Neuronal stem cell (in vitro differentiated cells): ENCODE results near the gene TSPAN4.
A peak's percentile ranks its signal among the peaks of the same experiment; 100 is the strongest.

ENCODE experiments used
- DNase-seq: peaks from one replicate; pipeline ENCODE4 v3.0.0-alpha.2; 2013; ENCODE audit warnings: low spot score
- H2AFZ ChIP-seq: one replicate; pipeline ENCODE4 v1.6.1; 2013; ENCODE audit warnings: mild to moderate bottlenecking, low read length, inconsistent platforms
- H2AK5ac ChIP-seq: 2 replicates; pipeline ENCODE4 v1.6.1; 2013; ENCODE audit warnings: low read depth, mild to moderate bottlenecking, inconsistent platforms, low read length, moderate library complexity, mixed read lengths
- H2BK120ac ChIP-seq: 2 replicates; pipeline ENCODE4 v1.6.1; 2013; ENCODE audit warnings: low read depth, mild to moderate bottlenecking, inconsistent platforms, low read length, moderate library complexity, mixed read lengths
- H2BK12ac ChIP-seq: one replicate; pipeline ENCODE4 v1.6.1; 2013; ENCODE audit warnings: low read length, inconsistent platforms
- H2BK15ac ChIP-seq: 2 replicates; pipeline ENCODE4 v1.6.1; 2013; ENCODE audit warnings: mild to moderate bottlenecking, low read length, inconsistent platforms, mixed read lengths
- H2BK5ac ChIP-seq: one replicate; pipeline ENCODE4 v1.6.1; 2013; ENCODE audit warnings: inconsistent platforms, mild to moderate bottlenecking, low read length, moderate library complexity
- H3K14ac ChIP-seq: one replicate; pipeline ENCODE4 v1.6.1; 2013; ENCODE audit warnings: low read length, inconsistent platforms
- H3K18ac ChIP-seq: 2 replicates; pipeline ENCODE4 v1.6.1; 2013; ENCODE audit warnings: low read length, inconsistent platforms
- H3K23ac ChIP-seq: 2 replicates; pipeline ENCODE4 v1.6.1; 2013; ENCODE audit warnings: low read depth, mild to moderate bottlenecking, mixed read lengths, low read length, inconsistent platforms; ENCODE audit not compliant: poor library complexity
- H3K27ac ChIP-seq: replicated peaks from 3 replicates; pipeline ENCODE4 v1.5.1; 2013; ENCODE audit warnings: low read length, inconsistent platforms
- H3K27me3 ChIP-seq, 3 experiments: 2 replicates each; pipeline ENCODE4 v1.6.1; 2013; ENCODE audit warnings: low read length in 3 of 3, mild to moderate bottlenecking in 2 of 3, inconsistent platforms in 1 of 3, low read depth in 1 of 3, mixed read lengths in 1 of 3, moderate library complexity in 1 of 3; ENCODE audit not compliant: control insufficient read depth in 3 of 3, insufficient read depth in 3 of 3
- H3K36me3 ChIP-seq, 2 donors: replicated peaks in 1 of 2; 2 replicates each; pipeline ENCODE4 v1.6.1; 2013; ENCODE audit warnings: low read length in 2 of 2; ENCODE audit not compliant: control insufficient read depth in 2 of 2, insufficient read depth in 2 of 2
- H3K4ac ChIP-seq: 2 replicates; pipeline ENCODE4 v1.6.1; 2013; ENCODE audit warnings: inconsistent platforms, mild to moderate bottlenecking, low read length, moderate library complexity
- H3K4me1 ChIP-seq, 2 donors: 1 replicate in 1 of 2; 2 replicates in 1 of 2; pipeline ENCODE4 v1.6.1; 2013; ENCODE audit warnings: low read length in 2 of 2, low read depth in 1 of 2; ENCODE audit not compliant: control insufficient read depth in 2 of 2, insufficient read depth in 1 of 2
- H3K4me2 ChIP-seq: one replicate; pipeline ENCODE4 v1.6.1; 2013; ENCODE audit warnings: mild to moderate bottlenecking, low read length, inconsistent platforms; ENCODE audit not compliant: insufficient read depth, poor library complexity, severe bottlenecking
- H3K4me3 ChIP-seq, 2 donors: 2 replicates each; pipeline ENCODE4 v1.5.1; 2013; ENCODE audit warnings: low read length in 2 of 2, mild to moderate bottlenecking in 2 of 2, inconsistent platforms in 1 of 2, moderate library complexity in 1 of 2
- H3K79me1 ChIP-seq: one replicate; pipeline ENCODE4 v1.6.1; 2013; ENCODE audit warnings: low read depth, mild to moderate bottlenecking, inconsistent platforms, low read length, moderate library complexity
- H3K9ac ChIP-seq: one replicate; pipeline ENCODE4 v1.6.1; 2013; ENCODE audit warnings: mild to moderate bottlenecking, low read depth, low read length, inconsistent platforms; ENCODE audit not compliant: poor library complexity
- H3K9me3 ChIP-seq, 2 donors: replicated peaks in 1 of 2; 2 replicates each; pipeline versions ENCODE3 to v1.6.1; 2013; ENCODE audit warnings: low read length in 2 of 2, mild to moderate bottlenecking in 2 of 2, inconsistent platforms in 1 of 2, low read depth in 1 of 2, mixed read lengths in 1 of 2, moderate library complexity in 1 of 2; ENCODE audit not compliant: control insufficient read depth in 2 of 2, insufficient read depth in 1 of 2
- H4K8ac ChIP-seq: one replicate; pipeline ENCODE4 v1.6.1; 2013; ENCODE audit warnings: low read depth, mild to moderate bottlenecking, inconsistent platforms, low read length, moderate library complexity
- H4K91ac ChIP-seq: one replicate; pipeline ENCODE4 v1.6.1; 2013; ENCODE audit warnings: low read length, low read depth, mild to moderate bottlenecking, inconsistent platforms; ENCODE audit not compliant: poor library complexity
- WGBS, 2 donors: extraction: QIAGEN DNeasy Blood & Tissue Kit; methylation state at CpG; one replicate each; pipeline ENCODE4 v1.1.7; 2013; ENCODE audit warnings: missing lambda C conversion rate in 2 of 2, mixed read lengths in 1 of 2; ENCODE audit not compliant: insufficient read length in 2 of 2, insufficient replicate concordance in 1 of 2; ENCODE audit errors: extremely low coverage in 2 of 2; 5-methylcytosine and 5-hydroxymethylcytosine counted together

The TSPAN4 gene

GRCh38 chr11:882596-882995 is 39.9 kb downstream of the TSPAN4 start:
- H3K79me1 ChIP-seq = peaks cover 9% of the 10 kb centered on the region
- no peak overlapping the region for H3K14ac ChIP-seq
- no peak overlapping the region for H4K8ac ChIP-seq
- H3K4me1 ChIP-seq = no peaks in the 10 kb centered on the region
- no peak overlapping the region for H3K4ac ChIP-seq
- no peak overlapping the region for H2BK15ac ChIP-seq
- H3K4me3 ChIP-seq = no peak overlapping the region
- no peak overlapping the region for H2BK12ac ChIP-seq
- no peak for DNase-seq
- no peak overlapping the region for H3K18ac ChIP-seq
- no peak overlapping the region for H2BK5ac ChIP-seq
- peaks cover 32 to 73% of the 10 kb centered on the region in 2 donors for H3K36me3 ChIP-seq
- H3K23ac ChIP-seq = no peak overlapping the region
- no peaks in the 10 kb centered on the region for H3K27me3 ChIP-seq
- no peak overlapping the region for H3K4me2 ChIP-seq
- H3K9ac ChIP-seq = no peak overlapping the region
- no peak overlapping the region for H3K27ac ChIP-seq
- no peaks in the 10 kb centered on the region for H3K9me3 ChIP-seq
- WGBS, 2 donors = no CpG with 5 or more reads among the region's 14 CpGs
- no peak overlapping the region for H2BK120ac ChIP-seq
- H2AFZ ChIP-seq = no peak overlapping the region
- H2AK5ac ChIP-seq = no peak overlapping the region
- H4K91ac ChIP-seq = no peak overlapping the region

- WGBS, 2 donors = no CpG with 5 or more reads among the region's 10 CpGs
These were observed 40.9 kb downstream of the TSPAN4 start for GRCh38 chr11:883527-883926.

DNA sequence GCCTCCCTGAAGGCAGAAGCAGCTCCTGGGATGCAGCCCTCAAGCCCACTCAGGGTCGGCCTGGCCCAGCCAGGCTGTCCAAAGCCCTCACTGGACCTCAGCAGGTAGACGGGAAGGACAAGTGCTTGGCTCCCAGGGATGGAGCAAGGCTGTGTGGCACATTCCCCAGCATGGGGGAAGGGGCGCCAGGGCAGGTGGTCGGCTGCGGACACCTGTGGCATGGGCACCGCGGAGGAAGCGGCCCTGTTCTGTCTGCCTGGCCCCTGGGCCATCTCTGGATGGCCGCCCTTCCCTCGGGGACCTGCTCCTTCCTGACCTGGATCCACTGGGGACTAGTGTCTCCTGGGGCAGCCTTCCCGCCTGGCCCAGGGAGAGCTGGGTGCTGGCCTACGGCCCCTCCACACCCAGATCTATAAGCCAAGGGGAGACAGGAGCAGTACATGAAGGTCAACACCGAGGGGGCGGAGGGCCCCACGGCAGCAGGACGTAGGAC is 42.0 kb downstream of the TSPAN4 start:
- peak overlapping the region; percentile 21 for H3K14ac ChIP-seq
- H2BK15ac ChIP-seq = no peak overlapping the region
- peak overlapping the region; percentile 65 for H3K23ac ChIP-seq
- no peak overlapping the region for H2BK120ac ChIP-seq
- no peak overlapping the region for H3K9ac ChIP-seq
- H3K4ac ChIP-seq = peak overlapping the region; percentile 76
- no peak overlapping the region for H3K18ac ChIP-seq
- no peaks in the 10 kb centered on the region for H3K27me3 ChIP-seq
- no peak overlapping the region for H3K4me2 ChIP-seq
- H3K79me1 ChIP-seq = peaks cover 11% of the 10 kb centered on the region
- H2BK5ac ChIP-seq = no peak overlapping the region
- H2AK5ac ChIP-seq = no peak overlapping the region
- no peak overlapping the region for H4K91ac ChIP-seq
- WGBS, 2 donors = no CpG with 5 or more reads among the region's 16 CpGs
- H3K27ac ChIP-seq = no peak overlapping the region
- no peaks in the 10 kb centered on the region for H3K4me1 ChIP-seq
- no peak overlapping the region for H4K8ac ChIP-seq
- H2BK12ac ChIP-seq = peak overlapping the region; percentile 58
- H3K4me3 ChIP-seq = peak overlapping the region in 1 of 2 donors; percentile 25
- no peak overlapping the region for H2AFZ ChIP-seq
- no peaks in the 10 kb centered on the region for H3K9me3 ChIP-seq
- peaks cover 33 to 69% of the 10 kb centered on the region in 2 donors for H3K36me3 ChIP-seq
- DNase-seq = no peak

More at GRCh38 chr11:883527-883926, 40.9 kb downstream of the TSPAN4 start:
- H3K23ac ChIP-seq = no peak overlapping the region
- H4K91ac ChIP-seq = no peak overlapping the region
- peak overlapping the region; percentile 12 for H3K18ac ChIP-seq
- H3K27me3 ChIP-seq = no peaks in the 10 kb centered on the region
- H2BK12ac ChIP-seq = no peak overlapping the region
- H3K36me3 ChIP-seq = peaks cover 39 to 77% of the 10 kb centered on the region in 2 donors
- no peak overlapping the region for H3K4me2 ChIP-seq
- H2BK5ac ChIP-seq = no peak overlapping the region
- H3K9ac ChIP-seq = peak overlapping the region; percentile 10
- no peak overlapping the region for H3K27ac ChIP-seq
- H3K4me1 ChIP-seq = no peaks in the 10 kb centered on the region
- H3K14ac ChIP-seq = no peak overlapping the region
- no peak overlapping the region for H2AFZ ChIP-seq
- H3K79me1 ChIP-seq = peaks cover 10% of the 10 kb centered on the region
- no peak overlapping the region for H3K4me3 ChIP-seq
- H3K4ac ChIP-seq = no peak overlapping the region
- H3K9me3 ChIP-seq = no peaks in the 10 kb centered on the region
- DNase-seq = no peak
- H2BK15ac ChIP-seq = no peak overlapping the region
- no peak overlapping the region for H2AK5ac ChIP-seq
- no peak overlapping the region for H4K8ac ChIP-seq
- no peak overlapping the region for H2BK120ac ChIP-seq

DNA sequence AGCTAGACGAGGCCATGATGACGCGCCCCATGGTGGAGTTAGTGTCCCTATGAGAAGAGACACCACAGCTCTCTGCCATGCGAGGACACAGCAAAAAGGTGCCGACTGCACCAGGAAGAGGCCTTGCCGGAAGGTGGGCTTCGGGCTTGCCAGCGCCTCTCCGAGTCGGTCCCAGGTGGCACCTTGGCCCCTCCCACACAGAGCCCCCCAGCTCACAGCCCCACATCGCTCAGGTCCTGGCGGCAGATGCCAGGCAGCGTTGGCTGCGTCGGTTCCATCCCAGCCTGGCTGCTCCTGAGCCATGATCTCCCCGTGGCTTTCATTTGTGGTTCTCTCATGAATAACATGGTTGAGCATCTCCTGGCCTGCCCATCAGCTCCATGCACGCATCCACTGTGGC is 43.9 kb downstream of the TSPAN4 start:
- Histone ChIP-seq H3K23ac (peak overlapping the region; percentile 43), H3K9me3 (no peaks in the 10 kb centered on the region), H2BK5ac (no peak overlapping the region), H3K4me2 (no peak overlapping the region), H2AFZ (no peak overlapping the region), H2BK12ac (no peak overlapping the region), H4K91ac (no peak overlapping the region), H3K18ac (no peak overlapping the region), H2BK120ac (no peak overlapping the region), H3K4me1 (peaks cover 0 to 11% of the 10 kb centered on the region in 2 donors), H4K8ac (no peak overlapping the region), H3K4ac (no peak overlapping the region), H3K14ac (no peak overlapping the region), H3K4me3 (no peak overlapping the region), H2AK5ac (no peak overlapping the region), H2BK15ac (no peak overlapping the region), H3K27me3 (no peaks in the 10 kb centered on the region), H3K9ac (no peak overlapping the region), H3K36me3 (peaks cover 22 to 61% of the 10 kb centered on the region in 2 donors), H3K27ac (no peak overlapping the region), H3K79me1 (peaks cover 8% of the 10 kb centered on the region)
- WGBS, 2 donors = no CpG with 5 or more reads among the region's 17 CpGs
- no peak for DNase-seq
